Mesenchymal stem cell (in vitro differentiated cells and primary cell): ENCODE data around the gene ORC1.

Experiments
- DNase-seq: peaks from one replicate; pipeline ENCODE4 v3.0.0-alpha.2; 2013
- H2AFZ ChIP-seq: one replicate; pipeline ENCODE4 v1.6.1; 2013; ENCODE audit warnings: low read depth, mild to moderate bottlenecking, control low read depth, inconsistent platforms, low read length, moderate library complexity
- H2AK5ac ChIP-seq: 2 replicates; pipeline ENCODE4 v1.6.1; 2013; ENCODE audit warnings: low read length, moderate library complexity, mild to moderate bottlenecking, inconsistent platforms; ENCODE audit not compliant: severe bottlenecking
- H2BK120ac ChIP-seq: one replicate; pipeline ENCODE4 v1.6.1; 2013; ENCODE audit warnings: low read depth, mild to moderate bottlenecking, inconsistent platforms, low read length, moderate library complexity
- H2BK12ac ChIP-seq, 2 experiments: one replicate each; pipeline ENCODE4 v1.6.1; 2013; ENCODE audit warnings: inconsistent platforms in 2 of 2, low read length in 2 of 2, mild to moderate bottlenecking in 2 of 2, moderate library complexity in 2 of 2, control low read depth in 1 of 2
- H2BK15ac ChIP-seq: one replicate; pipeline ENCODE4 v1.6.1; 2013; ENCODE audit warnings: mild to moderate bottlenecking, low read depth, inconsistent platforms; ENCODE audit not compliant: poor library complexity, severe bottlenecking
- H2BK5ac ChIP-seq: 2 replicates; pipeline ENCODE4 v1.6.1; 2013; ENCODE audit warnings: low read depth, mild to moderate bottlenecking, low read length, control low read depth, inconsistent platforms; ENCODE audit not compliant: poor library complexity, severe bottlenecking
- H3K14ac ChIP-seq, 2 experiments: one replicate each; pipeline ENCODE4 v1.6.1; 2013; ENCODE audit warnings: inconsistent platforms in 2 of 2, low read length in 2 of 2, control low read depth in 1 of 2, mild to moderate bottlenecking in 1 of 2, moderate library complexity in 1 of 2
- H3K18ac ChIP-seq, 2 experiments: one replicate each; pipeline ENCODE4 v1.6.1; 2013; ENCODE audit warnings: inconsistent platforms in 2 of 2, low read length in 2 of 2, control low read depth in 1 of 2, low read depth in 1 of 2, mild to moderate bottlenecking in 1 of 2
- H3K23ac ChIP-seq, 2 experiments: one replicate each; pipeline ENCODE4 v1.6.1; 2013; ENCODE audit warnings: inconsistent platforms in 2 of 2, low read length in 2 of 2, mild to moderate bottlenecking in 2 of 2, moderate library complexity in 2 of 2, control low read depth in 1 of 2
- H3K27ac ChIP-seq: 2 replicates; pipeline ENCODE4 v1.5.1; 2013; ENCODE audit warnings: mild to moderate bottlenecking, moderate library complexity, low read length, control low read depth, inconsistent platforms; ENCODE audit not compliant: poor library complexity, severe bottlenecking
- H3K27me3 ChIP-seq, 2 experiments: 2 replicates each; pipeline versions ENCODE4 v1.6.1 to v1.7.0; 2013; ENCODE audit warnings: low read length in 2 of 2, mild to moderate bottlenecking in 2 of 2, moderate library complexity in 2 of 2, control low read depth in 1 of 2, inconsistent platforms in 1 of 2; ENCODE audit not compliant: control insufficient read depth in 1 of 2, insufficient read depth in 1 of 2
- H3K36me3 ChIP-seq, 2 experiments: 2 replicates each; pipeline versions ENCODE4 v1.6.1 to v1.7.0; 2013; ENCODE audit warnings: low read length in 2 of 2, control low read depth in 1 of 2, inconsistent platforms in 1 of 2, low read depth in 1 of 2, mild to moderate bottlenecking in 1 of 2; ENCODE audit not compliant: insufficient read depth in 2 of 2, control insufficient read depth in 1 of 2
- H3K4ac ChIP-seq, 2 experiments: one replicate each; pipeline ENCODE4 v1.6.1; 2013; ENCODE audit warnings: inconsistent platforms in 2 of 2, low read length in 2 of 2, mild to moderate bottlenecking in 2 of 2, moderate library complexity in 2 of 2, control low read depth in 1 of 2, low read depth in 1 of 2
- H3K4me1 ChIP-seq: 2 replicates; pipeline ENCODE4 v1.6.1; 2013; ENCODE audit warnings: low read depth, low read length, control low read depth; ENCODE audit not compliant: control insufficient read depth, insufficient read depth
- H3K4me2 ChIP-seq: 2 replicates; pipeline ENCODE4 v1.6.1; 2013; ENCODE audit warnings: low read length, mild to moderate bottlenecking, inconsistent platforms; ENCODE audit not compliant: poor library complexity, severe bottlenecking
- H3K4me3 ChIP-seq, 2 experiments: 2 replicates each; pipeline versions ENCODE4 v1.5.1 to v1.7.0; 2013; ENCODE audit warnings: low read length in 2 of 2, mild to moderate bottlenecking in 2 of 2, control low read depth in 1 of 2, low read depth in 1 of 2; ENCODE audit not compliant: insufficient read depth in 1 of 2
- H3K79me1 ChIP-seq: replicated peaks from 2 replicates; pipeline ENCODE4 v1.6.1; 2013; ENCODE audit warnings: mild to moderate bottlenecking, control low read depth, low read length, inconsistent platforms; ENCODE audit not compliant: poor library complexity, severe bottlenecking
- H3K9ac ChIP-seq: 2 replicates; pipeline ENCODE4 v1.7.0; 2013; ENCODE audit warnings: mild to moderate bottlenecking, low read length, moderate library complexity
- H3K9me3 ChIP-seq: 2 replicates; pipeline ENCODE4 v1.7.0; 2013; ENCODE audit warnings: mild to moderate bottlenecking, low read length; ENCODE audit not compliant: control insufficient read depth
- H4K8ac ChIP-seq: one replicate; pipeline ENCODE4 v1.6.1; 2013; ENCODE audit warnings: inconsistent platforms, mild to moderate bottlenecking, low read length, moderate library complexity
- H4K91ac ChIP-seq: one replicate; pipeline ENCODE4 v1.6.1; 2013; ENCODE audit warnings: mild to moderate bottlenecking, low read length, inconsistent platforms
- WGBS: methylation state at CpG from one replicate; pipeline ENCODE4 v1.1.7; 2013; ENCODE audit warnings: mixed read lengths; 5-methylcytosine and 5-hydroxymethylcytosine counted together

The ORC1 gene

GRCh38 chr1:52400131-52400530 lies 4.1 kb downstream of the ORC1 start:
- Histone ChIP-seq H4K8ac (no peak overlapping the region), H3K4me3 (no peak overlapping the region), H3K14ac (no peak overlapping the region)

GRCh38 chr1:52399629-52400028 lies 4.6 kb downstream of the ORC1 start:
- H3K23ac ChIP-seq: no peak overlapping the region
- H3K9me3 ChIP-seq: no peaks in the 10 kb centered on the region
- H3K79me1 ChIP-seq: peaks cover 6% of the 10 kb centered on the region
- no peak overlapping the region for H4K8ac ChIP-seq
- no peak overlapping the region for H2BK12ac ChIP-seq
- H3K4ac ChIP-seq: no peak overlapping the region
- H3K14ac ChIP-seq: no peak overlapping the region
- H3K36me3 ChIP-seq: peaks cover 4 to 5% of the 10 kb centered on the region in 2 experiments
- no peak overlapping the region for H4K91ac ChIP-seq
- peaks cover 2% of the 10 kb centered on the region for H3K4me1 ChIP-seq
- H2AK5ac ChIP-seq: no peak overlapping the region
- no peak overlapping the region for H3K9ac ChIP-seq
- no peak for DNase-seq
- no peak overlapping the region for H2AFZ ChIP-seq
- H3K4me2 ChIP-seq: no peak overlapping the region
- H3K27ac ChIP-seq: no peak overlapping the region
- H2BK15ac ChIP-seq: no peak overlapping the region
- 88% methylated on average over 3 of the region's 3 CpGs for WGBS
- no peak overlapping the region for H3K4me3 ChIP-seq
- no peak overlapping the region for H2BK5ac ChIP-seq
- H2BK120ac ChIP-seq: no peak overlapping the region
- H3K18ac ChIP-seq: no peak overlapping the region
- no peaks in the 10 kb centered on the region for H3K27me3 ChIP-seq

More at GRCh38 chr1:52400131-52400530, 4.1 kb downstream of the ORC1 start:
- Histone ChIP-seq H2AFZ (no peak overlapping the region), H3K4ac (no peak overlapping the region), H2BK12ac (no peak overlapping the region), H2BK120ac (no peak overlapping the region), H3K23ac (no peak overlapping the region), H3K4me1 (peaks cover 2% of the 10 kb centered on the region), H2BK15ac (no peak overlapping the region), H3K36me3 (peaks cover 4 to 5% of the 10 kb centered on the region in 2 experiments), H3K27me3 (no peaks in the 10 kb centered on the region), H3K27ac (no peak overlapping the region), H3K9ac (no peak overlapping the region), H2BK5ac (no peak overlapping the region), H3K9me3 (no peaks in the 10 kb centered on the region), H3K18ac (no peak overlapping the region), H2AK5ac (no peak overlapping the region), H4K91ac (no peak overlapping the region), H3K4me2 (no peak overlapping the region), H3K79me1 (peaks cover 6% of the 10 kb centered on the region)
- DNase-seq: no peak
- WGBS: 99% methylated on average over 6 of the region's 6 CpGs

DNA sequence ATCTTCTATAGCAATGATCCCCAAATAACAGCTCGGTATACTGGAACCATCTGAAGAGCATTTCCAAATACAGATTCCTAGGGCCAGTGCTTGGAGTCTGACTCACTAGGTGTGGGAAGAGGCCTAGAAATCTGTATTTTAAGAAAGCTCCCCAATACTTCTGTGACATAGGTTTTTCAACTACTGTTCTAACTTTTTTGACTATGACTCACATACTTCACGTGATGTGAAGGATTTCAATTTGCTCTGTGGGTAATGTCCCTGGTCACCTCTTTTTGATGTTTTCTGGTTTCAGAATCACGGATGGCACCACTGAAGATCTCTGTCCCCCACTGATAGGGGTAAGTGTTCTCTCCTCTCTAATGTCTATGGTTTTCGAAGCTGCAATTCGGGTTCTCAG lies 11.0 kb downstream of the ORC1 start:
- Histone ChIP-seq H3K79me1 (peaks cover 5% of the 10 kb centered on the region), H3K23ac (no peak overlapping the region), H3K36me3 (peaks cover 5 to 8% of the 10 kb centered on the region in 2 experiments), H2BK120ac (no peak overlapping the region), H3K9me3 (no peaks in the 10 kb centered on the region), H2BK12ac (no peak overlapping the region), H4K91ac (no peak overlapping the region), H3K4ac (no peak overlapping the region), H4K8ac (peak overlapping the region; percentile 30), H3K4me1 (no peaks in the 10 kb centered on the region), H2AFZ (no peak overlapping the region), H3K27ac (no peak overlapping the region), H3K4me2 (no peak overlapping the region), H3K18ac (no peak overlapping the region), H2BK5ac (no peak overlapping the region), H3K27me3 (no peaks in the 10 kb centered on the region), H2BK15ac (no peak overlapping the region), H2AK5ac (no peak overlapping the region), H3K9ac (no peak overlapping the region), H3K4me3 (no peak overlapping the region), H3K14ac (no peak overlapping the region)
- WGBS: 98% methylated on average over 4 of the region's 5 CpGs
- no peak for DNase-seq

- Histone ChIP-seq H3K4me1 (no peaks in the 10 kb centered on the region), H2BK120ac (no peak overlapping the region), H3K4ac (no peak overlapping the region), H3K4me3 (no peak overlapping the region), H3K23ac (no peak overlapping the region), H2BK12ac (no peak overlapping the region), H4K91ac (no peak overlapping the region), H3K9ac (no peak overlapping the region), H2AFZ (peak overlapping the region; percentile 53), H3K4me2 (no peak overlapping the region), H3K36me3 (peaks cover 13 to 20% of the 10 kb centered on the region in 2 experiments), H2BK5ac (no peak overlapping the region), H4K8ac (peak overlapping the region; percentile 42), H3K18ac (peak overlapping the region in 1 of 2 experiments; percentile 22), H3K9me3 (no peaks in the 10 kb centered on the region), H2AK5ac (no peak overlapping the region), H3K27ac (no peak overlapping the region), H3K27me3 (no peaks in the 10 kb centered on the region), H3K14ac (no peak overlapping the region), H3K79me1 (peaks cover 2% of the 10 kb centered on the region), H2BK15ac (no peak overlapping the region)
- peak; percentile 39 for DNase-seq
- WGBS: 57% methylated on average over 5 of the region's 5 CpGs
Observed at GRCh38 chr1:52386458-52386857, 17.8 kb downstream of the ORC1 start.
